Measurements from ENCODE around the gene ATF2.

DNA sequence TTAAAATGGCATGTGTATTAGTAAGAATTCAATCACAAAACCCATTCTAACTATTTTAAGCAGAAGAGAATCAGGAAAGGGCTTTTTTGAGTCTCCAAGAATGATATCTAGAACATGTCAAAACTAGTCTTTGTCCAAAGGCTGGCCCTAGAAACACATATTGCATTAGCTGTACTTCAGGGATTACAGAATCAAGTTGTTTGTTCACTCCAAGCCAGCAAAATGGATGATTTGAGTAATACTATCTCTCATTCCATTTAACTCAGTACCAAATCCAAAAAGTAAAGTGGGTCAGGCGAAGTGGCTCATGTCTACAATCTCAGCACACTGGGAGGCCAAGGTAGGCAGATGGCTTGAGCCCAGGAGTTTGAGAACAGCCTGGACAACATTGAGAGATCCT, 41.3 kb downstream of the ATF2 start:
- no peak for TF ChIP-seq EZH2phosphoT487 (IDR thresholded peaks at IDR 0.05; ENCODE audit: low read depth)
- TF ChIP-seq, protein P1, sequence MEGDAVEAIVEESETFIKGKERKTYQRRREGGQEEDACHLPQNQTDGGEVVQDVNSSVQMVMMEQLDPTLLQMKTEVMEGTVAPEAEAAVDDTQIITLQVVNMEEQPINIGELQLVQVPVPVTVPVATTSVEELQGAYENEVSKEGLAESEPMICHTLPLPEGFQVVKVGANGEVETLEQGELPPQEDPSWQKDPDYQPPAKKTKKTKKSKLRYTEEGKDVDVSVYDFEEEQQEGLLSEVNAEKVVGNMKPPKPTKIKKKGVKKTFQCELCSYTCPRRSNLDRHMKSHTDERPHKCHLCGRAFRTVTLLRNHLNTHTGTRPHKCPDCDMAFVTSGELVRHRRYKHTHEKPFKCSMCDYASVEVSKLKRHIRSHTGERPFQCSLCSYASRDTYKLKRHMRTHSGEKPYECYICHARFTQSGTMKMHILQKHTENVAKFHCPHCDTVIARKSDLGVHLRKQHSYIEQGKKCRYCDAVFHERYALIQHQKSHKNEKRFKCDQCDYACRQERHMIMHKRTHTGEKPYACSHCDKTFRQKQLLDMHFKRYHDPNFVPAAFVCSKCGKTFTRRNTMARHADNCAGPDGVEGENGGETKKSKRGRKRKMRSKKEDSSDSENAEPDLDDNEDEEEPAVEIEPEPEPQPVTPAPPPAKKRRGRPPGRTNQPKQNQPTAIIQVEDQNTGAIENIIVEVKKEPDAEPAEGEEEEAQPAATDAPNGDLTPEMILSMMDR (IDR thresholded peaks at IDR 0.05; ENCODE audit: low read depth, low read length): no peak

All from OCI-LY3 (cell line).